Measurements from ENCODE around the gene ZNF831. TPM values are rescaled to one million over a fixed set of nuclear protein-coding genes. Genes with fewer than 3 reads are reported as not detected.

Gene ZNF831
- total RNA-seq, 4 donors from 2014 or later: 0.20 to 3.8 (median 2.3) TPM

- intact Hi-C loops (cut with DNase I; ENCODE audit: low total_unique reads) (no loop called here), in situ Hi-C loops (cut with MboI; ENCODE audit: low pct_ligation_motif_present in 1 of 4, low pct_unique_long_range_greater_than_20kb in 1 of 4, low sequenced_read_pairs in 3 of 4) (no loop called here)
- Histone ChIP-seq H3K27ac (no peak overlapping the region), H3K4me1 (peaks cover 5 to 33% (median 15%) of the 10 kb centered on the region in 4 donors), H3K4me3 (no peak overlapping the region), H3K27me3 (no peaks in the 10 kb centered on the region), H3K9me3 (no peaks in the 10 kb centered on the region), H3K36me3 (no peaks in the 10 kb centered on the region)
- no peak for TF ChIP-seq CTCF (IDR thresholded peaks at IDR 0.05)
- TF ChIP-seq EP300 (IDR thresholded peaks at IDR 0.05; ENCODE audit: low read depth): no peak
- no peak for TF ChIP-seq POLR2A (IDR thresholded peaks at IDR 0.05)
- TF ChIP-seq POLR2AphosphoS5 (IDR thresholded peaks at IDR 0.05): no peak
- WGBS, 2 donors (ENCODE audit: low coverage in 1 of 2): 40 to 64% methylated on average over 1 of the region's 1 CpG
- DNase-seq: no peak
Measured at GRCh38 chr20:59175002-59175401, 11.4 kb downstream of the ZNF831 start.

GRCh38 chr20:59175861-59176260, 12.2 kb downstream of the ZNF831 start:
- H3K36me3 ChIP-seq: no peaks in the 10 kb centered on the region
- intact Hi-C loops (cut with DNase I; ENCODE audit: low total_unique reads): no loop called here
- TF ChIP-seq POLR2A (IDR thresholded peaks at IDR 0.05) (no peak), EP300 (IDR thresholded peaks at IDR 0.05; ENCODE audit: low read depth) (no peak), POLR2AphosphoS5 (IDR thresholded peaks at IDR 0.05) (peak in 2 of 3 donors; percentile 28 to 62), CTCF (IDR thresholded peaks at IDR 0.05) (no peak)
- H3K27me3 ChIP-seq: no peaks in the 10 kb centered on the region
- peak overlapping the region in 1 of 4 donors; percentile 27 for H3K27ac ChIP-seq
- H3K9me3 ChIP-seq: no peaks in the 10 kb centered on the region
- 47 to 58% methylated on average over 2 of the region's 2 CpGs for WGBS, 2 donors (ENCODE audit: low coverage in 1 of 2)
- H3K4me1 ChIP-seq: peaks cover 5 to 25% (median 11%) of the 10 kb centered on the region in 4 donors
- H3K4me3 ChIP-seq: no peak overlapping the region
- DNase-seq: peak; percentile 88
- in situ Hi-C loops (cut with MboI; ENCODE audit: low pct_ligation_motif_present in 1 of 4, low pct_unique_long_range_greater_than_20kb in 1 of 4, low sequenced_read_pairs in 3 of 4): no loop called here

GRCh38 chr20:59176812-59177211, 13.2 kb downstream of the ZNF831 start:
- H3K9me3 ChIP-seq: no peaks in the 10 kb centered on the region
- WGBS, 2 donors (ENCODE audit: low coverage in 1 of 2): 83 to 90% methylated on average over 3 to 5 of the region's 5 CpGs
- intact Hi-C loops (cut with DNase I; ENCODE audit: low total_unique reads) (no loop called here), in situ Hi-C loops (cut with MboI; ENCODE audit: low pct_ligation_motif_present in 1 of 4, low pct_unique_long_range_greater_than_20kb in 1 of 4, low sequenced_read_pairs in 3 of 4) (no loop called here)
- no peaks in the 10 kb centered on the region for H3K27me3 ChIP-seq
- no peak for DNase-seq
- no peak for TF ChIP-seq CTCF (IDR thresholded peaks at IDR 0.05)
- no peak for TF ChIP-seq POLR2AphosphoS5 (IDR thresholded peaks at IDR 0.05)
- TF ChIP-seq EP300 (IDR thresholded peaks at IDR 0.05; ENCODE audit: low read depth): no peak
- no peak for TF ChIP-seq POLR2A (IDR thresholded peaks at IDR 0.05)
- no peak overlapping the region for H3K27ac ChIP-seq
- no peak overlapping the region for H3K4me3 ChIP-seq
- peaks cover 0 to 18% (median 4%) of the 10 kb centered on the region in 4 donors for H3K4me1 ChIP-seq
- H3K36me3 ChIP-seq: no peaks in the 10 kb centered on the region

GRCh38 chr20:59177266-59178250, 13.9 kb downstream of the ZNF831 start:
- in situ Hi-C loops (cut with MboI; ENCODE audit: low pct_ligation_motif_present in 1 of 4, low pct_unique_long_range_greater_than_20kb in 1 of 4, low sequenced_read_pairs in 3 of 4) (no loop called here), intact Hi-C loops (cut with DNase I; ENCODE audit: low total_unique reads) (no loop called here)
- Histone ChIP-seq H3K27ac (peak overlapping the region in 2 of 4 donors; percentile 2 to 11), H3K4me1 (peaks cover 0 to 15% (median 4%) of the 10 kb centered on the region in 4 donors), H3K4me3 (no peak overlapping the region), H3K27me3 (no peaks in the 10 kb centered on the region), H3K36me3 (no peaks in the 10 kb centered on the region), H3K9me3 (no peaks in the 10 kb centered on the region)
- 82 to 90% methylated on average over 9 to 13 of the region's 13 CpGs for WGBS, 2 donors (ENCODE audit: low coverage in 1 of 2)
- DNase-seq: no peak
- TF ChIP-seq CTCF (IDR thresholded peaks at IDR 0.05) (no peak), POLR2A (IDR thresholded peaks at IDR 0.05) (no peak), EP300 (IDR thresholded peaks at IDR 0.05; ENCODE audit: low read depth) (no peak), POLR2AphosphoS5 (IDR thresholded peaks at IDR 0.05) (no peak)
